C4-2B (cell line): ENCODE data around the gene NUP62.

Experiments
- ZFX ChIP-seq: fragments of 450-650 bp; IDR thresholded peaks from 2 replicates; pipeline ENCODE4 v1.6.1; 2017
- TF ChIP-seq, protein P1 (sequence below): fragments of 450-650 bp; conservative IDR thresholded peaks from 2 replicates; pipeline ENCODE4 v1.5.1; 2017; ENCODE audit warnings: mild to moderate bottlenecking

DNA sequence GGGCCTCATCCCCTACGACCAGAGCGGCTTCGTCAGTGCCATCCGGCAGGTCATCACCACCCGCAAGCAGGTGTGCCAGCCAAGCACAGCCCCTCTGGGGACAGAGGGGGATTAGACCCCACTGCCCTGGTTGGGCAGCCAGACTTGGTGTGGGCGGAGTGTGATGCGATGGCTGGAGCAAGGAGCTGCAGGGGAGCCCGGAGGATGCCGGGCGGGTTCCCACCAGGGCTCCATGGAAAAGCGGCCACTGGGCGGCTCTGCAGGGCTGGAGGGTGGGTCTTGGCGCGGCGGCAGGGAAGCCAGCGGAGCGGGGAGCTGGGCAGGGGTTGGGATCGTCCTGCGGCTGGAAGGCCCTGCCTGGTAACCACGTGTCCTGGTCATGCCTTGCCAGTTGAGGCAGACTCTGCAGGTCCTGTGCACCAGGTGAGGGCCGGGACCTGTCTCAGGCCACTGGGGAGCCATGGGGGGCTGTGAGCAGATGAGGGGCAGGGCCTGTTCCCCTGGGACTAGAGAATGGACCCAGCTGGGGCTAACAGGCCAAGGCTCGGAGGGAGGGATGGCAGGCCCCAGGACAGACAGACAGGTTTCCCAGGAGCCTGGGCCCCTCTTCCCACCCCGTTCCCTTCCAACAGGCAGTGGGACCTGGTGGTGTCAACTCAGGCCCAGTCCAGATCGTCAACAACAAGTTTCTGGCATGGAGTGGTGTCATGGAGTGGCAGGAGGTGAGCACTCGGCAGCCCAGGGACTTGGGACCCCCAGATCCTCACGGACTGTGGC, 72.1 kb downstream of the NUP62 start:
- TF ChIP-seq, protein P1, sequence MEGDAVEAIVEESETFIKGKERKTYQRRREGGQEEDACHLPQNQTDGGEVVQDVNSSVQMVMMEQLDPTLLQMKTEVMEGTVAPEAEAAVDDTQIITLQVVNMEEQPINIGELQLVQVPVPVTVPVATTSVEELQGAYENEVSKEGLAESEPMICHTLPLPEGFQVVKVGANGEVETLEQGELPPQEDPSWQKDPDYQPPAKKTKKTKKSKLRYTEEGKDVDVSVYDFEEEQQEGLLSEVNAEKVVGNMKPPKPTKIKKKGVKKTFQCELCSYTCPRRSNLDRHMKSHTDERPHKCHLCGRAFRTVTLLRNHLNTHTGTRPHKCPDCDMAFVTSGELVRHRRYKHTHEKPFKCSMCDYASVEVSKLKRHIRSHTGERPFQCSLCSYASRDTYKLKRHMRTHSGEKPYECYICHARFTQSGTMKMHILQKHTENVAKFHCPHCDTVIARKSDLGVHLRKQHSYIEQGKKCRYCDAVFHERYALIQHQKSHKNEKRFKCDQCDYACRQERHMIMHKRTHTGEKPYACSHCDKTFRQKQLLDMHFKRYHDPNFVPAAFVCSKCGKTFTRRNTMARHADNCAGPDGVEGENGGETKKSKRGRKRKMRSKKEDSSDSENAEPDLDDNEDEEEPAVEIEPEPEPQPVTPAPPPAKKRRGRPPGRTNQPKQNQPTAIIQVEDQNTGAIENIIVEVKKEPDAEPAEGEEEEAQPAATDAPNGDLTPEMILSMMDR = no peak
- no peak for TF ChIP-seq ZFX
